Stimulated activated CD4-positive, alpha-beta T cell treated with anti-CD3 and anti-CD28 coated beads, Interleukin-12 subunit alpha, Interleukin-12 subunit beta, amount 100 ng/mL, for 48 hours (primary cell): ENCODE data around the gene USP49.
"Not testable (repeated sequence)": the region's sequence is repeated elsewhere in the genome, so short reads cannot be mapped to it uniquely, and the experiment has no call there.

Experiments
- DNase-seq, 3 donors: peaks; one replicate each; pipeline ENCODE4 v3.0.0-alpha.2; 2020; ENCODE audit warnings: low read depth in 2 of 3, low spot score in 1 of 3

The USP49 gene

GRCh38 chr6:41783106-41783780 is 111.9 kb downstream of the USP49 start:
- DNase-seq, result no peak

- no peak for DNase-seq
These were observed 113.8 kb downstream of the USP49 start for GRCh38 chr6:41781366-41781730.

- DNase-seq, result no peak
These were observed 114.4 kb downstream of the USP49 start, which contains the start of gene PRICKLE4 for GRCh38 chr6:41780551-41781365. TSS of gene PRICKLE4 (plus strand) at chr6:41780782. CDS start at chr6:41783474, 2,692 bp downstream.

GRCh38 chr6:41779788-41780550 is 115.2 kb downstream of the USP49 start, which contains the start of gene FRS3:
TSS of gene FRS3 (minus strand) at chr6:41779900. CDS start at chr6:41776987, 2,913 bp downstream.
- DNase-seq, result peak; percentile 98 to 100 (median 99)

- no peak for DNase-seq
These were observed 115.8 kb downstream of the USP49 start for GRCh38 chr6:41779336-41779735.

- DNase-seq, result no peak
These were observed 116.3 kb downstream of the USP49 start for GRCh38 chr6:41778895-41779294.

GRCh38 chr6:41777551-41778285 is 117.5 kb downstream of the USP49 start:
- no peak for DNase-seq

GRCh38 chr6:41775293-41775882 is 119.8 kb downstream of the USP49 start:
- no peak for DNase-seq

GRCh38 chr6:41774841-41775240 is 120.3 kb downstream of the USP49 start:
- no peak for DNase-seq

- DNase-seq, result no peak
These were observed 123.9 kb downstream of the USP49 start for GRCh38 chr6:41771058-41771983.

GRCh38 chr6:41770381-41771057 is 124.7 kb downstream of the USP49 start:
- no peak for DNase-seq

- DNase-seq, result no peak
These were observed 125.8 kb downstream of the USP49 start for GRCh38 chr6:41769376-41769775.

- no peak for DNase-seq
These were observed 126.4 kb downstream of the USP49 start for GRCh38 chr6:41768545-41769308.

GRCh38 chr6:41767112-41767833 is 127.9 kb downstream of the USP49 start:
- no peak for DNase-seq

GRCh38 chr6:41766043-41766664 is 129.0 kb downstream of the USP49 start:
- not testable (repeated sequence) for DNase-seq

GRCh38 chr6:41763470-41763869 is 131.7 kb downstream of the USP49 start:
- no peak for DNase-seq
